Smooth muscle cell (in vitro differentiated cells): ENCODE measurements around the gene CFAP97D2. TPM values are rescaled to one million over a fixed set of nuclear protein-coding genes. Genes with fewer than 3 reads are reported as not detected.
A peak's percentile ranks its signal among the peaks of the same experiment; 100 is the strongest.

ENCODE experiments used
- DNase-seq: peaks from one replicate; lab custom pipeline; 2025; ENCODE audit not compliant: unreplicated experiment; lab: John Stamatoyannopoulos, UW
- H2AFZ ChIP-seq: fragments of 200-600 bp; sonication (generic); 2 replicates; pipeline ENCODE4 v1.6.0; 2016; ENCODE audit warnings: antibody characterized with exemption, low read depth, mild to moderate bottlenecking
- H3F3A ChIP-seq: fragments of 200-600 bp; sonication (generic); 2 replicates; pipeline ENCODE4 v1.6.0; 2017; ENCODE audit warnings: antibody characterized with exemption, low read depth
- H3K27ac ChIP-seq: fragments of 200-600 bp; sonication (generic); 2 replicates; pipeline ENCODE4 v1.5.1; 2016; ENCODE audit warnings: low read depth, mild to moderate bottlenecking
- H3K27me3 ChIP-seq: fragments of 200-600 bp; sonication (generic); 2 replicates; pipeline ENCODE4 v1.6.1; 2016; ENCODE audit warnings: low read depth, mild to moderate bottlenecking
- H3K36me3 ChIP-seq: fragments of 200-600 bp; sonication (generic); 2 replicates; pipeline ENCODE4 v1.5.1; 2016; ENCODE audit warnings: low read depth
- H3K4me1 ChIP-seq: fragments of 200-600 bp; sonication (generic); 2 replicates; pipeline ENCODE4 v1.5.1; 2016; ENCODE audit warnings: low read depth
- H3K4me2 ChIP-seq: fragments of 200-600 bp; sonication (generic); 2 replicates; pipeline ENCODE4 v1.6.0; 2016; ENCODE audit warnings: mild to moderate bottlenecking
- H3K4me3 ChIP-seq: fragments of 200-600 bp; sonication (generic); 2 replicates; pipeline ENCODE4 v1.5.1; 2016; ENCODE audit warnings: mild to moderate bottlenecking
- H3K79me2 ChIP-seq: fragments of 200-600 bp; sonication (generic); 2 replicates; pipeline ENCODE4 v1.6.0; 2016; ENCODE audit warnings: low read depth, mild to moderate bottlenecking
- H3K9ac ChIP-seq: fragments of 200-600 bp; sonication (generic); 2 replicates; pipeline ENCODE4 v1.6.0; 2016; ENCODE audit warnings: low read depth
- H3K9me3 ChIP-seq: fragments of 200-600 bp; sonication (generic); replicated peaks from 2 replicates; pipeline ENCODE4 v1.5.1; 2016; ENCODE audit warnings: low read depth
- H4K20me1 ChIP-seq: fragments of 200-600 bp; sonication (generic); 2 replicates; pipeline ENCODE4 v1.6.0; 2016; ENCODE audit warnings: low read depth
- WGBS: methylation state at CpG from one replicate; pipeline ENCODE4 v1.1.7; 2016; ENCODE audit warnings: low lambda C conversion rate; 5-methylcytosine and 5-hydroxymethylcytosine counted together
- polyA plus RNA-seq: library from polyadenylated mRNA; unstranded; fragments of >200 nt; fragmentation: Nextera tagmentation; extraction: Ambion mirVana; gene quantifications from 2 replicates; pipeline ENCODE4 v1.2.1, GENCODE V29; 2016
- total RNA-seq: library from RNA; depleted of rRNA; stranded (reverse); fragments of >200 nt; gene quantifications from 2 replicates; pipeline ENCODE4 v1.2.3, GENCODE V29; 2014
- TF ChIP-seq, protein P1 (sequence below): fragments of 200-600 bp; sonication (generic); IDR thresholded peaks from 2 replicates; pipeline ENCODE4 v1.5.1; 2017; ENCODE audit warnings: borderline replicate concordance, mild to moderate bottlenecking, antibody characterized with exemption; ENCODE audit not compliant: insufficient read depth, poor library complexity, severe bottlenecking

Gene CFAP97D2
- total and polyA plus RNA-seq, 2 experiments from 2014 or later: not detected

DNA sequence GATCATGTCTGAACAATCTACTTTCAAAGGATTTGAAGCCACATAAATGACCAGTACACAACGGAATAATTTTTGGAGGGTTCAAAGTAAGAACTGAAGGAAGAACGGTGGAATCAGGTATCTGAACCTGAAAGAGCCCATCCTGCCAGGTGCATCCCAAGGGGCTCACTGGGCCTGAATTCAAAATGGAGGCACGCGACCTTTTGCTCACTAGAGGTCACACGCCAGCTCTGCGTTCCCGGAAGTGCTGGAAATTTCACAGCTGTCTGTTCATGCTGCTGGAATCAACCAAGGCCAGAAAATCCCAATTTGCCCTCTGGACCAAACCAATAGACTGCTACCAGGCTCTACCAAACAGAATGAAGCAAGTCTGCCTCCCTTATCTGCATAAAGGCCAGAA is 42.5 kb upstream of the CFAP97D2 start:
- no peak overlapping the region for H3K27ac ChIP-seq
- 94% methylated on average over 7 of the region's 7 CpGs for WGBS
- TF ChIP-seq, protein P1, sequence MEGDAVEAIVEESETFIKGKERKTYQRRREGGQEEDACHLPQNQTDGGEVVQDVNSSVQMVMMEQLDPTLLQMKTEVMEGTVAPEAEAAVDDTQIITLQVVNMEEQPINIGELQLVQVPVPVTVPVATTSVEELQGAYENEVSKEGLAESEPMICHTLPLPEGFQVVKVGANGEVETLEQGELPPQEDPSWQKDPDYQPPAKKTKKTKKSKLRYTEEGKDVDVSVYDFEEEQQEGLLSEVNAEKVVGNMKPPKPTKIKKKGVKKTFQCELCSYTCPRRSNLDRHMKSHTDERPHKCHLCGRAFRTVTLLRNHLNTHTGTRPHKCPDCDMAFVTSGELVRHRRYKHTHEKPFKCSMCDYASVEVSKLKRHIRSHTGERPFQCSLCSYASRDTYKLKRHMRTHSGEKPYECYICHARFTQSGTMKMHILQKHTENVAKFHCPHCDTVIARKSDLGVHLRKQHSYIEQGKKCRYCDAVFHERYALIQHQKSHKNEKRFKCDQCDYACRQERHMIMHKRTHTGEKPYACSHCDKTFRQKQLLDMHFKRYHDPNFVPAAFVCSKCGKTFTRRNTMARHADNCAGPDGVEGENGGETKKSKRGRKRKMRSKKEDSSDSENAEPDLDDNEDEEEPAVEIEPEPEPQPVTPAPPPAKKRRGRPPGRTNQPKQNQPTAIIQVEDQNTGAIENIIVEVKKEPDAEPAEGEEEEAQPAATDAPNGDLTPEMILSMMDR: no peak
- no peaks in the 10 kb centered on the region for H3F3A ChIP-seq
- no peaks in the 10 kb centered on the region for H3K79me2 ChIP-seq
- H2AFZ ChIP-seq: no peak overlapping the region
- no peaks in the 10 kb centered on the region for H3K9me3 ChIP-seq
- no peak overlapping the region for H3K4me2 ChIP-seq
- H3K4me1 ChIP-seq: peaks cover 8% of the 10 kb centered on the region
- H3K9ac ChIP-seq: no peak overlapping the region
- H4K20me1 ChIP-seq: peaks cover 6% of the 10 kb centered on the region
- no peak for DNase-seq
- H3K27me3 ChIP-seq: no peaks in the 10 kb centered on the region
- no peak overlapping the region for H3K4me3 ChIP-seq
- no peaks in the 10 kb centered on the region for H3K36me3 ChIP-seq

DNA sequence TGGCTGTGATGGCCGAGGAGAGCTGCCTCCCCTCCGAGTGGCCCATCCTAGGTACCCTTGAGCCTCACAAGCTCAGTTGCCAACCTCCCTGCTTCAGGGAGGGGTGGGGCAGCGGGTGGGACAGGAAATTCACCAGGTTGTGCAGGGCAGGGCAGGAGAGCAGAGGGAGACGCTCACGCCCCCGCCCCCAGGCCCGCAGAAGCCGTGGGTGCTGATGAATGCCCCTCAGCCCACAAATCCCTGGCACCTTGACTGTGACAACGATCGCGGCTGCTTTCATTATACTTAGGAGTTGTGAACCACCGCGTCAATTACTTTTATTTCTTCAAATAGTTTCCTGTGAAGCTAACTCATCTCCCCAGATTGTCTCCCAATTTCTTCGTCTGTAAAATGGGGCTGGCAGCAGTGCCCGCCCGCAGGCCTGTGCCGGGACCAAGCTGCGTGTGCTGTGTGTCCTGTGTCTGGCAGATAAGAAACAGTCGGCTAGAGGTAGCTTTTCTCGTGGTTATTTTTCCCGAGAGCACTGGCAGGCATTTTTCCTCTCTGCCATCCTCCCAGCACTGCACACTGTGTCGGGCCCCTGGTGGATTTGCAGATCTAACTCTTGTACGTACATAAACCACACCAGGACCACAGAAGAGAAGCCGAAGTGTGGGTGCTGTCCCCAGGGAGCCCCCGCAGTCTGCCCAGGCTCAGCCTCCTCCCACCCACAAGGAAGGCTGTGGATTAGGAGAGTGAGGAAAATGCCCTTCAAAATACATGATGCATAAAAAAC is 38.7 kb upstream of the CFAP97D2 start:
- Histone ChIP-seq H2AFZ (no peak overlapping the region), H3K4me1 (no peaks in the 10 kb centered on the region), H3F3A (no peaks in the 10 kb centered on the region)

DNA sequence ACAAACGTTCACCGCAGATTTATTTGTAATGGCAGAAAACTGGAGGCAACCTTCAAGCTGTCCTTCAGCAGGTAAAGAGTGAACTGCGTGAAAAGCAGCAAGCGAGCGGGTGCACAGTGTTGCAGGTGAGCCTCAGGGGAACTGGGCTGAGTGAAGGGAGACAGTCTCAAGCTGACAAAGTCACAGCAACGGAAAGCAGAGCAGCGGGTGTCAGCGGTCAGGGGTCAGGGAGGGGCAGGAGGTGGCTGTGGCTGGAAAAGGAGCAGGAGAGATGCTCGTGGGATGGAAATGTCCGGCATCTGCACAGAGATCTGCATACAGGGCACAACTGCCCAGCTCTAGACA is 38.2 kb upstream of the CFAP97D2 start:
- no peak for DNase-seq
- no peaks in the 10 kb centered on the region for H3K27me3 ChIP-seq
- TF ChIP-seq, protein P1: no peak
- H3K9ac ChIP-seq: no peak overlapping the region
- no peaks in the 10 kb centered on the region for H3K9me3 ChIP-seq
- WGBS: 65% methylated on average over 10 of the region's 10 CpGs
- peak overlapping the region; percentile 24 for H3K4me2 ChIP-seq
- H3K36me3 ChIP-seq: no peaks in the 10 kb centered on the region
- H3K4me3 ChIP-seq: no peak overlapping the region
- no peak overlapping the region for H2AFZ ChIP-seq
- H3K79me2 ChIP-seq: no peaks in the 10 kb centered on the region
- H3F3A ChIP-seq: no peaks in the 10 kb centered on the region
- no peaks in the 10 kb centered on the region for H4K20me1 ChIP-seq
- H3K27ac ChIP-seq: no peak overlapping the region
- H3K4me1 ChIP-seq: no peaks in the 10 kb centered on the region

More for the DNA sequence above, 38.7 kb upstream of the CFAP97D2 start:
- Histone ChIP-seq H3K4me3 (no peak overlapping the region), H3K27me3 (no peaks in the 10 kb centered on the region), H3K79me2 (no peaks in the 10 kb centered on the region), H3K4me2 (peak overlapping the region; percentile 24), H3K9ac (no peak overlapping the region), H3K36me3 (no peaks in the 10 kb centered on the region), H3K9me3 (no peaks in the 10 kb centered on the region), H3K27ac (no peak overlapping the region), H4K20me1 (no peaks in the 10 kb centered on the region)
- 67% methylated on average over 21 of the region's 25 CpGs for WGBS
- no peak for DNase-seq
- TF ChIP-seq, protein P1: no peak

DNA sequence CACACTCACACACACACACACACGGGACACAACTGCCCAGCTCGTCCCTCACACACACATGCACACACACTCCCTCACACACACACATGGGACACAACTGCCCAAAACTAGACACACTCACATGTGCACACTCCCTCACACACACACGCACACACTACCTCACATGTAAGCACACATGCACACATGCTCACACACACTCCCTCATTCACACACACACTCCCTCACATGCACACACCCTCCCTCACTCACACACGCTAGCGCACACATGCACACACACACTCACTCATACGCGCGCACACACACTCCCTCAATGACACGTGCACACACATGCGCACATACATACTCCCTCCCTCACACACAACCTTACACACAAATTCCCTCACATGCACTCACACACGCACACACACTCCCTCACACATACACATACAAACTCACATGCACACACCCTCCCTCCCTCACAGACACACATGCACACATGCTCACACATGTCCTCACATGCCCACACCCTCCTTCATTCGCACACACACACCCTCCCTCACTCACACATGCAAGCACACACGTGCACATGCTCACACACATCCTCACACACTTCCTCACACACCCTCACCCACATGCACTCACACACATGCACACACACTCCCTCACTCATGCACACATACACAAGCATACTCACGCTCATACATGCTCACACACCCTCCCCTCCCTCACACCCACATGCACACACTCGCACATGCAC is 37.6 kb upstream of the CFAP97D2 start:
- no peak for DNase-seq

More for the DNA sequence above, 37.6 kb upstream of the CFAP97D2 start:
- TF ChIP-seq, protein P1: no peak
- no peak overlapping the region for H3K9ac ChIP-seq
- H3K36me3 ChIP-seq: no peaks in the 10 kb centered on the region
- no peaks in the 10 kb centered on the region for H3K4me1 ChIP-seq
- no peak overlapping the region for H2AFZ ChIP-seq
- 91% methylated on average over 13 of the region's 15 CpGs for WGBS
- H4K20me1 ChIP-seq: no peaks in the 10 kb centered on the region
- no peak overlapping the region for H3K4me3 ChIP-seq
- no peaks in the 10 kb centered on the region for H3F3A ChIP-seq
- H3K4me2 ChIP-seq: no peak overlapping the region
- H3K9me3 ChIP-seq: no peaks in the 10 kb centered on the region
- no peak overlapping the region for H3K27ac ChIP-seq
- H3K79me2 ChIP-seq: no peaks in the 10 kb centered on the region
- H3K27me3 ChIP-seq: no peaks in the 10 kb centered on the region
